Esophagus muscularis mucosa (tissue), 4 donors: ENCODE results near the gene USP10.

ENCODE experiments used
- EP300 ChIP-seq: sonication (generic); formaldehyde crosslinking; IDR thresholded peaks from one replicate; pipeline ENCODE4 v1.6.1; 2017; ENCODE audit warnings: antibody characterized with exemption
- POLR2A ChIP-seq: fragments of 450-650 bp; IDR thresholded peaks from one replicate; pipeline ENCODE4 v1.6.1; 2017; ENCODE audit warnings: antibody characterized with exemption, moderate library complexity, mild to moderate bottlenecking, low read depth
- POLR2AphosphoS5 ChIP-seq, 2 donors: sonication (generic); formaldehyde crosslinking; IDR thresholded peaks; one replicate each; pipeline ENCODE4 v1.6.1; 2017; ENCODE audit warnings: antibody characterized with exemption in 2 of 2
- TF ChIP-seq, protein P1 (sequence below), 3 experiments: fragments of 200-600 bp in 2 of 3; fragments of 450-650 bp in 1 of 3; sonication (generic) in 2 of 3; IDR thresholded peaks; one replicate each; pipeline ENCODE4 v1.5.1; 2017 to 2019; ENCODE audit warnings: antibody characterized with exemption in 3 of 3, mild to moderate bottlenecking in 2 of 3, moderate library complexity in 1 of 3

DNA sequence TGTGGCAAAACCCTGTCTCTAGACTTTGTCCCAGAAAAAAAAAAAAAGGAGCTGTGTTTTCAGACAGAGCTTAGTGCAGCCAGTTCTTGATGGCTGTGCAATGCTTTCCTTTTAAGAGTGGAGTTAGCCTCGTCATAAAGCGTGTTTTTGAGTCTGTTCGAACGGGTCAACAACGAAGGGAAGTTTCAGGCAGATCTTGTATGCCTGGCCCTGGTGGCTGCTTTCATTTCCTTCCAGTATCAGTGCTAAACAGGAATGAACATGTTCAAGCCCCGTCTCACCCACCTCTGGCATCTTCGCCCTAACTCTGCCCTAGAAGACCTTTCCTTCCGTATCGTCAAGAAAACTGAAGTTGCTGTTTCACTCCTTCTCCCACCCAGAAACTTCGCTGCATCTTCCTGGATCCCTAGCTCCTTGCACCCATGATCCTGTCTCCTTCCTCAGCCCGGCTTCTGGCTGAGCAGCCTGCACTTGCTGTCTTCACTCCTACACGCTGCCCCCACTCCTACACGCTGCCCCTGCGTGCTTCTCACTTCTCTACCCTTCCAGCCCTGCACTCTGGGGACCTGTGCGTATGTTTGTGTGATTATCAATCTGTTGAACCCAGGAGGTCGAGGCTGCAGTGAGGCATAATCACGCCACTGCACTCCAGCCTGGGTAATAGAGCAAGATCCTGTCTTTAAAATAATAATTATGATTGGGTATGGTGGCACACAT, 55.3 kb downstream of the USP10 start:
- TF ChIP-seq, protein P1, sequence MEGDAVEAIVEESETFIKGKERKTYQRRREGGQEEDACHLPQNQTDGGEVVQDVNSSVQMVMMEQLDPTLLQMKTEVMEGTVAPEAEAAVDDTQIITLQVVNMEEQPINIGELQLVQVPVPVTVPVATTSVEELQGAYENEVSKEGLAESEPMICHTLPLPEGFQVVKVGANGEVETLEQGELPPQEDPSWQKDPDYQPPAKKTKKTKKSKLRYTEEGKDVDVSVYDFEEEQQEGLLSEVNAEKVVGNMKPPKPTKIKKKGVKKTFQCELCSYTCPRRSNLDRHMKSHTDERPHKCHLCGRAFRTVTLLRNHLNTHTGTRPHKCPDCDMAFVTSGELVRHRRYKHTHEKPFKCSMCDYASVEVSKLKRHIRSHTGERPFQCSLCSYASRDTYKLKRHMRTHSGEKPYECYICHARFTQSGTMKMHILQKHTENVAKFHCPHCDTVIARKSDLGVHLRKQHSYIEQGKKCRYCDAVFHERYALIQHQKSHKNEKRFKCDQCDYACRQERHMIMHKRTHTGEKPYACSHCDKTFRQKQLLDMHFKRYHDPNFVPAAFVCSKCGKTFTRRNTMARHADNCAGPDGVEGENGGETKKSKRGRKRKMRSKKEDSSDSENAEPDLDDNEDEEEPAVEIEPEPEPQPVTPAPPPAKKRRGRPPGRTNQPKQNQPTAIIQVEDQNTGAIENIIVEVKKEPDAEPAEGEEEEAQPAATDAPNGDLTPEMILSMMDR (IDR thresholded peaks at IDR 0.05): no peak
- TF ChIP-seq EP300 (no peak), POLR2A (no peak), POLR2AphosphoS5 (IDR thresholded peaks at IDR 0.05) (no peak)
